Hematopoietic multipotent progenitor cell (in vitro differentiated cells): Measurements from ENCODE around the gene DGKH. TPM values are rescaled to one million over a fixed set of nuclear protein-coding genes. Genes with fewer than 3 reads are reported as not detected.
A peak's percentile ranks its signal among the peaks of the same experiment; 100 is the strongest.

Source experiments
- DNase-seq, 3 donors: peaks; one replicate each; pipeline ENCODE4 v3.0.0-alpha.2; 2011 to 2015; ENCODE audit warnings: low read depth in 2 of 3, low spot score in 2 of 3
- small RNA-seq: library from RNA; depleted of rRNA; stranded (forward); fragments of <200 nt; gene quantifications from one replicate; pipeline ENCODE3, GENCODE V24; 2012
- total RNA-seq: library from RNA; depleted of rRNA; stranded (reverse); fragments of >200 nt; gene quantifications from one replicate; pipeline ENCODE4 v1.2.3, GENCODE V29; 2012

Gene DGKH
- total RNA-seq, 1 donor = 0.81 TPM

DNA sequence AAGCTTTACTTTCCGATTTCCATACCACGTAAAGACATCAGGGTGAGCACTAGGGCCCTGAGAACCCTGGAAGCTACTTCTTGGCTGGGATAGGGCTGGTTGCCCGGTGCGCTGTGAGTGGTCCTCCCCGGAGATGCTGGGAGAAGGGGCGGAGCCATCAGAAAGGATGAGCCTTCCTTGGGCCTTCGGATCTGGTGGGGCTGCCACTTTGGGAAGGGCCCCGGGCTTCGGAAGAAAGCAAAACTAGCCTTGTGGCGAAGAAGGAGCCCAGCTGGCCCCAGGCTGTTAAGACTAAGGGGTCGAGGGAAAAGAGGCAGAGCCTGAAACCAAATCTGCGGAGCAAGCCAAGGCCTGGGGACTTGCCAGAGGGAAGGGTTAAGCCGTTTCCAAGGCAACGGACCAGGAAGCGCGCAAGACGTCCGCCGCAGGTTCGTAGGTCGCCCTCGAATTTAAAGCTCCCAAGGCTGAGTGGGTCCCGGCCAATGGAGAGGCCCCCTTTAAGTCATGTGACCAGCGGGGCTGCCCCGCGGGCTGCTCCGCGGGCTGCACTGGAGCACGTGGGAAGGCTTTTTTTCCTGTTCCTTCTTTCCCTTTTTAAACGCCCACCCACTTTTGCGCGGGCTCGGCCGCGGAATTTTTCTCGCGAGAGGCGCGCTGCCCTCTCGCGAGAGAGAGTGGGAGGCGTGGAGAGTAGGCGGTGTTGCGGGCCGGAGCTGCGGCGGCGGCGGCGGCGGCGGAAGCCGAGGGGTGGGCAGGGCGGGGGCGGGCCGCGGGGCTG is 223.1 kb downstream of the DGKH start:
- peak; percentile 91 to 98 (median 97) for DNase-seq

DNA sequence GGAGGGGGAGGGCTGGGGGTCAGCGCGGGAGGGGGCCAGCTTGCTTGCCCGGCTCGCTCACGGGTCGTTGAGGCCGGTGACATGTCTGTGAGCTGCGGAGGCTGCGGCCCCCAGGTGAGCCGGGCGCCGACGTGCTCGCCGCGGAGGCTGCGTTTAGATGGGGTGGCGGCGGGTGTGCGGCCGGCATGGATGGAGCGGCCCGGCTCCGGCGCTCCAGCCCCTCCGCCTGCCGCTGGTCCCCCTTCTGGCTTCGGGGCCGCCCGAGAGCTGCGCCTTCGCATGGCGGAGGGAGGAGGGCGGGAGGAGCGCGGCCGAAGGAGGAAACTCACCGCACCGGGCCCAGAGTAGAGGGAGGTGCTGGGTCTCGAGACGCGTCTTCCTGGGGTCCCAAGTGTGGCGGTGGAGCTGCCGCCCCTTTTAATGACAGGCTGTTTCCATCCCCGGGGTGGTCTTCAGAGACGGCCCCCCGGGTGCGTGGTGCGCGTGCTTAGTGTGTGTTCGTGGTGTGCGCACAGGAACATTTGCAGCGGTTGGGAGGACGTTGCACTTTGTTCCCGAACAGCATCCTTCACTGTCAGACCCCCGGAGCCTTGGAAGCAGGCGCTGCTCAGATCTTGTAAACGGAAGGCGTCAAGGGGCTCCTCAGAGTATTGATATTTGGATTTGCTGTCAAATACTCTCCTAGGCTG is 223.8 kb downstream of the DGKH start, which contains the start of gene AKAP11:
Gene AKAP11, plus strand, starts transcription at position 38 of the 689 bp plus-strand sequence. CDS start 14,197 bp downstream, outside the sequence.
- peak; percentile 24 to 72 (median 67) for DNase-seq

DNA sequence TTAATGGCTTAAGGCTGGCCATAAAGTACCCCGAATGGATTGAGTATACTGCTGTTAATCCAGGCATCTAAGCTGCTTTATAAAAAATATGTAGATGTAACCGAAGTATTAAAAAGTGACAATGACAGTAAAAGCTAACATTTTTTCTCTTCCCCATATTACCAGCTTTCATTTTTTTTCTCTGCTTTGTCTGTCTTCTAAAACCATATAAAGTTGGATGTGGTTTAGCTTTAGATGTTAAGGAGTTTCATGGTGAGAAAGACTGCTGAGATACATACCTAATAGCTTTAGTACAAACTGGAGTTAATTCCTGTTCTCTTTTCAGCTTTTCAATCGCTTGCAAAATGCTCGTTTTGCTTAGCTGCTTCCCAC is 224.3 kb downstream of the DGKH start:
- no peak for DNase-seq

DNA sequence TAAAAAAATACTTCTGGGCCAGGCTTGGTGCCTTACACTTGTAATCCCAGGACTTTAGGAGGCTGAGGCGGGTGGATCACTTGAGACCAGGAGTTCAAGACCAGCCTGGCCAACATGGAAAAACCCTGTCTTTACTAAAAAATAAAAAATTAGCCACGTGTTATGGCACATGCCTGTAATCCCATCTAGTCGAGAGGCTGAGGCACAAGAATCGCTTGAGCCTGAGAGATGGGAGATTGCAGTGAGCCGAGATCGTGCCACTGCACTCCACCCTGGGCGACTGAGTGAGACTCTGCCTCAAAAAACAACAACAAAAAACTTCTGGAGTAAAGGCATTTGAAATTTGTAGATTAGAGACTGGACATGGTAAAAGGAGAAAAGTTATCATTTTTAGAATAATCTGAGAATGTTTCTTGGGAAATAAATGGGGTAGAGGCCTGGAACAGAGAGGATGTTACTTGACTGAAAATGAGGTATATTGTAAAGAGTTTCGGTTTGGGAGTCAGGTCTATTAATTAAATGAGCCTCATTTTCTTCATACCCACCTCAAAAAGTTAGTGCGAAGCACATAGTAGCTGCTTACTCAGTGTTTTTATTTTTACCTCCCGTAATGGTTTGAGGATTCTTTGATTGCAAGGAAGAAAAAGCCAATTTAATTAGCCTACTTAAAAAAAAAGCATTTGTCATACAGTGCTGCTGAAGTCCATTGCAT is 226.1 kb downstream of the DGKH start:
- no peak for DNase-seq

DNA sequence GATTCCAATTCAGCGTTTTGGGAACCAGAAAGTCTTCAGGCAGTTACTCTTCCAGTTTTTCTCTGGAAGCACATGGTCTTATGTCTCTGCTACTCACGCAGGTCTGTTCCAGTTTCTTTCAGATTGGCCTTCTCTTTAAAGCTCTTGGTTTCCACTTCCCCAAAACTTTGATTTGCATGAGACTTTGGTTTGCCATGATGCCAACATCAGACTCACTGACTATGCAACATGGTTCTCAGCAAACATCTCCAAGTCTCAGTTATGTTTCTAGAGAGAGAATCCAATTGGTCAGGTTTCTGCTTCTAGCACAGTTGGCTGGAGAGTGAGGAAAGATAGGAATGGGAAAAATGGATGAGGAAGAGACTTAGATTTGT is 226.6 kb downstream of the DGKH start:
- peak in 2 of 3 donors; percentile 20 to 52 for DNase-seq

DNA sequence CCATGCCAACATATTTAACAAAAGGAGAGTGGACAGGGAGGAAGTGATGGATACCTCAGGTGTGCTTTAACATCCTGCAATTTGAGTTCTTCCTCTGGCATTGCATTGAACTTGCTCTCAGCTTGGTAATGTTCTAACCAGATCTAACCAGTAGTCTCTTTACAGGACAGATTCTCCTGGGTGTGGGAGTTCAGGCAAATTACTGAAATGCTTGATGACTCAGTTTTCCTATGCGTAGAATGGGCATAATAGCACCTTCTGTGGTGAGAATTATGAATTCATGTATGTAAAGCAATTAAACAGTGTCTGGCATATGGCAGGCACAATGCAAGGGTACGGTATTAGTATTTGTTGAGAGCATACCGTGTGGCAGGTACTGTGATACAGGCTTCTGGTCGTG is 227.1 kb downstream of the DGKH start:
- no peak for DNase-seq

DNA sequence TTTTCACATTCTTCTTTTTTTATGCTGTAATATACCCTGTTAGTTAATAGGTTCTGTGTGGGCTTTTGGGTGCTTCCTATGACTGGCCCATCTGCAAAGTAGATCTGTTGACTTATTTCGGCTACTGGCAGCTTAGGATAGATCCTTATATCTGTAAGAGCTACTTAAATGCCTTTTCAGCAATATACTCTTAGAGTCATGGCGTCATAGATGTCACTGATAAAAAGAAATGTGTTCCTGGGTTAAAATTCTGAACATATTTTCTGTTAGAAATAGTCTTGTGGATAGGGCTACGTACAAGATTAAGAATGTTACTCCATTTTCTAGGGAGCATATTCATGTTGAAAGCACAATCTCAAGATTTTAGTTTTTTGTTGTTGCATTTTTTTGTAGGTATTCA is 228.2 kb downstream of the DGKH start:
- no peak for DNase-seq

DNA sequence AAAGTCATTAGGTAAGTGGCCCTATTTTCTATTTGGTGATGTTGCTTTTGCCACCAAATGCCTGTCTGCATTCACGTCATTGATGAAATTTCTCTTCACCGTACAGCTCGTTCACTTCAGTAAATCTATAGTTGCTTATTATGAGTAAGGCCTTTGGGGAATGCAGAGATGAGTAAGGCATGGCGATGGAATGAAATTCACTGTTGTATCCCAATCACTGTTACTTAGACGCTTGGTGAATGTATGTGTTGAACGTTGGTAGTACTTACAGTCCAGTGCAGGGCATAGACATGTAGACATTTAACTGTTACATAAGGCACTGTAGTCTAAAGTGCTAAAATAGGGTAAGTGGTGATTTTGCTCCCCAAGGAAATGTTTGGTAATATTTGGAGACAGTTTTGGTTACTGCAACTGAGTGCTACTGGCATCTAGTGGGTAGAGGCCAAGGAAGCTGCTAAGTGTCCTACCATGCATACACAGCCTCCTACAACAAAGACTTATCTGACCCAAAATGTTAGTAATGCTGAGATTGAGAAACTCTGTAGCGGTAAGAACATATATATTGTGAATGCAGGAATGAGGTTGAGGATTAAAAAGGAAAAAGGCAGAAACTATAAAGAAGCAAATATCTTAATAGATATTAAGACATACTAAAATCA is 229.3 kb downstream of the DGKH start:
- DNase-seq = no peak

DNA sequence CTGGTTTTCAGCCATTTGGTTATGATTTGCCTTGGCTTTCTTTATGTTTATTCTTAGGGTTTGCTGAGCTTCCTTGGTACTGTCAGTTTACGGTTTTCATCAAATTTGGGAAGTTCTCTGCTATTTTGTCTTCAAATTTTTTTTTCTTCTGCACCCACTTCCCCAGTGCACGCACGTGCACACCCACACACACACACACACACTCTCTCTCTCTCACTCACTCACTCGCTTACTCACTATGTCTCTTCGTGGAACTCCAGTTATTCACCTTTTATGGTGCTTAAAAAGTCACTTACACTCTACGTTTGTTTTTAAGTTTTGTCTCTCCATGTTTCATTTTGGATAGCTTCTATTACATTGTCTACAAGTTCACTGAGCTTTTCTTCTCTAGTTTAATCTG is 230.6 kb downstream of the DGKH start:
- DNase-seq = peak in 2 of 3 donors; percentile 26 to 36

DNA sequence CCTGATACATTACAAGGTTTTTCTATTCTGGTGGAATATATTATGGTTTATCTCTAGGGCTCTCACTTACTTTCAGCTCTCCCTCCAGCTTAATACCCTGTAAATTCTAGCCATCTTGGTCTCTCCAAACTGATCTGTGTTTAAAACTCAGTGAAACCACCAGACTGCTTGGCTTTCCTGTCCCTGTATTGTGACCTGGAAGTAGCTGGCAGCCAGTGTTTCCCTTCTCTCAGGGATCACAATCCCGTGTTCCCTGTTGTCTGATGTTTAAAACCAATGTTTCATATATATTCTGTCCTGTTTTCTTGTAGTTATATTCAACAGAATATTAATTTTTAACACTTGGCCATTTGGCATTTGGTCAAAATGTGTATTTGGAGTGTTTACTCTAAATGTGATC is 231.5 kb downstream of the DGKH start:
- no peak for DNase-seq

DNA sequence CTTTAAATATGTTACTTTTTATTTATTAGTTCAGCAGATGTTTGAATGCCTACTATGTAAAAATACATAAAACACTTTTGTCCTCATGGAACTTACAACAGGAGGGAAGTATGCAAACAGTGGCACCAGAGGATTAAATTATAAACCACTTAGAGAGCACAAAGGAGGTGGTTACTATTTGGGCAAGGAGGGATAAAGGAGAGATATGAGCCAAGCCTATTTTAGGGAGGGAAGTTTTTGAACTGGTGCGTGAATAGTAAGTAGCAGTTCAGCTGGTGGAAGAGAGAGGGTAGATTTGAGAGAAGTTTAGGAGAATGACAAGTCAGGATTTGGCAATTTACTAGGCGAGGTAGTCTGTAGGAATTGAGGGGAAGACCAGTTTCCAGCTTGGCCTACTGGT is 232.1 kb downstream of the DGKH start:
- DNase-seq = no peak

DNA sequence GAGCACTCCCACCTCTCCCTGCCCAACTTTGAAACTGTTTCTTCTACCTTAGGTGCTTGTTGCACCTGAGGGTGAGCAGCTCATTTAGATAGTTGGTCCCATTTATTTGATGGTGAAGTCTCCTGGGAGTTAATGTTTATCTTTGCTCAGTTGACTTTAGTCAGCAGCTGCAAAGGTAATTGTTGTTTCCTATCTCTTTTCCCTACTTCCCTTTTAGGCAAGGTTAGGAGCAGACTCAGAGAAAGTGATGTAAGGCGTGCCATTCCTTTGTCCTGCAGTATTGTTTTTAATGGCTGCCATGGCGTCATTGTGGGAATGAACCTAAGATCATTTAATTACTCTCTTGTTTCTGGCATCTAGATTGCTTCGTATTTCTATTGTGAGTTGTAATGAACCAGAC is 235.1 kb downstream of the DGKH start:
- no peak for DNase-seq

DNA sequence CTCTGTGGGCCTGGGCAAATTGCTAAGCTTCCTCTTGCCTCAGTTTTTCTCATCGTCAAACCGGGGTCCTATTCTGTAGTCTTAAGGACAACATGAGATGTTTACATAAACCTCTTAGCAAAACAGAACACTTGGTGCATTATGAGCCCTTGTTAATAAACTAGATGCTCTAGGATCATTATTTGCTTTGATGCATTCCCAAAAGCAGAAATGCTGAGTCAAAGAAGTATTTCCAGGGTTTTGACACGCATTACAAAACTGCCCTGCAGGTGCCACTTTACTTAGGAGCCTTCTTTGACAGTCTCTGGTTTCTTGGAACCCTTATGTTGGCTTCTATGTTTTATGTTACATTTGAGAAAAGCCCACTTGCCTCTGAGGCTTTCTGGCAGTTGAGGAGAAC is 235.6 kb downstream of the DGKH start:
- DNase-seq = no peak

Small RNA genes lying within 50 kb of the gene (small RNA-seq; reads per million reads assigned to genes)
- gene RPS28P8 = not detected

Other genes with a start within 250 kb of the DGKH start
- gene VWA8, start 87.5 kb upstream of the DGKH start, total RNA-seq = 10.8 TPM
- 6.7 TPM for gene AKAP11, start 223.5 kb downstream of the DGKH start, total RNA-seq